Measurements from ENCODE around the gene PCCA. TPM values are rescaled to one million over a fixed set of nuclear protein-coding genes. Genes with fewer than 3 reads are reported as not detected.
"Not testable (repeated sequence)": the region's sequence is repeated elsewhere in the genome, so short reads cannot be mapped to it uniquely, and the experiment has no call there.

The PCCA gene
- total and polyA plus RNA-seq, 2 donors (not counting 1 experiment from before 2014, with no cell fraction given), result 11.2 to 73.0 TPM

DNA sequence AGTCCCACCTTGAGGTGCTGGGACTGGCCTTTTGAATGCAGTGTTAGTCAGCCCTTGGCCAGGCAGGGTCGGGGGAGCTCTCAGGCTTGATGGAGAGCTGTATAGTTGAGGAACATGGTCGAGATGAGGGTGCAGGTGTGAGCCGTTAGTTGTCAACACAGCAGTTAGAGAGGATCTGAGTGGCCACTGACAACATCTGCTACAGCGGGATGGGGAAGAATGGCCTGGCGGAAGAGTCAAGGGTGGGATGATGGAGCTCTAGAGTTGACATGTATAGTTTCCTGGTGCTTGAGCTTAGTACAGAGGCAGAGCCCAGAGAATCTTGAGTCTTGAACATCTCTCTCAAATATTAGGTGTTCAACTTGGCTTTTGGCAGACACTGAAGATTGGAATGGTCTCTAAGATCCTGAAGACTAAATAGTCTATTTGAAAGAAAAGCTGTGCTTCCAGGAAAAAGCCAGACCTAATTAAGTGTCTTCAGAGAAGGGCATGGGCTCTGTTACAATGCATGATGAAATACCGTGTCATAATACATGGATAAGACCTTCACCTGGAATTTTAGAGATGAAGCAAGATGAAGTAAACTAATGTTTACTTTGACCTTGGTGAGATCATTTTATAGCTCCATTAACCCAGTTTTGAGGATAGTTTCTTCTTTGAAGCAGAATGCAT lies 9.7 kb downstream of the PCCA start:
- no peak overlapping the region for H2AFZ ChIP-seq (ENCODE audit: low read length)
- no peak for TF ChIP-seq EZH2 (IDR thresholded peaks at IDR 0.05; ENCODE audit: low read length, missing control alignments)
- TF ChIP-seq, protein P1, sequence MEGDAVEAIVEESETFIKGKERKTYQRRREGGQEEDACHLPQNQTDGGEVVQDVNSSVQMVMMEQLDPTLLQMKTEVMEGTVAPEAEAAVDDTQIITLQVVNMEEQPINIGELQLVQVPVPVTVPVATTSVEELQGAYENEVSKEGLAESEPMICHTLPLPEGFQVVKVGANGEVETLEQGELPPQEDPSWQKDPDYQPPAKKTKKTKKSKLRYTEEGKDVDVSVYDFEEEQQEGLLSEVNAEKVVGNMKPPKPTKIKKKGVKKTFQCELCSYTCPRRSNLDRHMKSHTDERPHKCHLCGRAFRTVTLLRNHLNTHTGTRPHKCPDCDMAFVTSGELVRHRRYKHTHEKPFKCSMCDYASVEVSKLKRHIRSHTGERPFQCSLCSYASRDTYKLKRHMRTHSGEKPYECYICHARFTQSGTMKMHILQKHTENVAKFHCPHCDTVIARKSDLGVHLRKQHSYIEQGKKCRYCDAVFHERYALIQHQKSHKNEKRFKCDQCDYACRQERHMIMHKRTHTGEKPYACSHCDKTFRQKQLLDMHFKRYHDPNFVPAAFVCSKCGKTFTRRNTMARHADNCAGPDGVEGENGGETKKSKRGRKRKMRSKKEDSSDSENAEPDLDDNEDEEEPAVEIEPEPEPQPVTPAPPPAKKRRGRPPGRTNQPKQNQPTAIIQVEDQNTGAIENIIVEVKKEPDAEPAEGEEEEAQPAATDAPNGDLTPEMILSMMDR (conservative IDR thresholded peaks at IDR 0.05 in 1 of 2, IDR thresholded peaks at IDR 0.05 in 1 of 2; ENCODE audit: low read depth in 1 of 2, low read length in 2 of 2), result no peak
- no peak overlapping the region for H3K27ac ChIP-seq (ENCODE audit: insufficient read depth, low read length)
- no peaks in the 10 kb centered on the region for H4K20me1 ChIP-seq (ENCODE audit: control insufficient read depth, extremely low read depth, insufficient read depth, low read length)
- H3K4me3 ChIP-seq (replicated peaks in 1 of 4; ENCODE audit: control extremely low read depth in 1 of 4, insufficient read depth in 1 of 4, low read depth in 3 of 4, low read length in 4 of 4), result no peak overlapping the region
- no peaks in the 10 kb centered on the region for H3K27me3 ChIP-seq (ENCODE audit: control insufficient read depth, insufficient read depth, low read length)
- no peak overlapping the region for H3K4me2 ChIP-seq (ENCODE audit: extremely low read depth, insufficient read depth, low read length)
- H3K9me3 ChIP-seq (ENCODE audit: control insufficient read depth, insufficient read depth, low read depth, low read length), result no peaks in the 10 kb centered on the region
- H3K36me3 ChIP-seq (ENCODE audit: control insufficient read depth, insufficient read depth, low read length), result no peaks in the 10 kb centered on the region
- peak in 1 of 2 donors; percentile 16 for DNase-seq (ENCODE audit: low read depth in 2 of 2)
- H3K9ac ChIP-seq (ENCODE audit: insufficient read depth, low read length), result no peak overlapping the region
- H3K79me2 ChIP-seq (ENCODE audit: control insufficient read depth, insufficient read depth, low read length), result peaks cover 18% of the 10 kb centered on the region
- H3K4me1 ChIP-seq (ENCODE audit: control insufficient read depth, extremely low read depth, insufficient read depth, low read length), result no peaks in the 10 kb centered on the region

- H3K79me2 ChIP-seq (ENCODE audit: control insufficient read depth, insufficient read depth, low read length), result peaks cover 18% of the 10 kb centered on the region
Observed at GRCh38 chr13:100099117-100099445, 10.2 kb downstream of the PCCA start.

GRCh38 chr13:100100115-100100879 lies 11.4 kb downstream of the PCCA start:
- Histone ChIP-seq H3K9me3 (ENCODE audit: control insufficient read depth, insufficient read depth, low read depth, low read length) (no peaks in the 10 kb centered on the region), H3K9ac (ENCODE audit: insufficient read depth, low read length) (no peak overlapping the region), H3K4me2 (ENCODE audit: extremely low read depth, insufficient read depth, low read length) (peak overlapping the region; percentile 39), H2AFZ (ENCODE audit: low read length) (no peak overlapping the region), H3K36me3 (ENCODE audit: control insufficient read depth, insufficient read depth, low read length) (no peaks in the 10 kb centered on the region), H3K27me3 (ENCODE audit: control insufficient read depth, insufficient read depth, low read length) (no peaks in the 10 kb centered on the region), H3K79me2 (ENCODE audit: control insufficient read depth, insufficient read depth, low read length) (peaks cover 14% of the 10 kb centered on the region), H3K4me3 (replicated peaks in 1 of 4; ENCODE audit: control extremely low read depth in 1 of 4, insufficient read depth in 1 of 4, low read depth in 3 of 4, low read length in 4 of 4) (peak overlapping the region in 1 of 4 experiments; percentile 12), H4K20me1 (ENCODE audit: control insufficient read depth, extremely low read depth, insufficient read depth, low read length) (no peaks in the 10 kb centered on the region), H3K4me1 (ENCODE audit: control insufficient read depth, extremely low read depth, insufficient read depth, low read length) (no peaks in the 10 kb centered on the region), H3K27ac (ENCODE audit: insufficient read depth, low read length) (peak overlapping the region; percentile 30)
- no peak for TF ChIP-seq EZH2 (IDR thresholded peaks at IDR 0.05; ENCODE audit: low read length, missing control alignments)
- TF ChIP-seq, protein P1 (conservative IDR thresholded peaks at IDR 0.05 in 1 of 2, IDR thresholded peaks at IDR 0.05 in 1 of 2; ENCODE audit: low read depth in 1 of 2, low read length in 2 of 2), result no peak
- DNase-seq (ENCODE audit: low read depth in 2 of 2), result peak; percentile 89 to 92

More at GRCh38 chr13:100099117-100099445, 10.2 kb downstream of the PCCA start:
- not testable (repeated sequence) for H3K9me3 ChIP-seq (ENCODE audit: control insufficient read depth, insufficient read depth, low read depth, low read length); H2AFZ ChIP-seq (ENCODE audit: low read length); H3K27me3 ChIP-seq (ENCODE audit: control insufficient read depth, insufficient read depth, low read length); H4K20me1 ChIP-seq (ENCODE audit: control insufficient read depth, extremely low read depth, insufficient read depth, low read length); H3K36me3 ChIP-seq (ENCODE audit: control insufficient read depth, insufficient read depth, low read length); DNase-seq (ENCODE audit: low read depth in 2 of 2); H3K4me1 ChIP-seq (ENCODE audit: control insufficient read depth, extremely low read depth, insufficient read depth, low read length); H3K4me2 ChIP-seq (ENCODE audit: extremely low read depth, insufficient read depth, low read length); H3K4me3 ChIP-seq (replicated peaks in 1 of 4; ENCODE audit: control extremely low read depth in 1 of 4, insufficient read depth in 1 of 4, low read depth in 3 of 4, low read length in 4 of 4); H3K9ac ChIP-seq (ENCODE audit: insufficient read depth, low read length); H3K27ac ChIP-seq (ENCODE audit: insufficient read depth, low read length)
